B cell (primary cell): ENCODE results near the gene BNC2. TPM values are rescaled to one million over a fixed set of nuclear protein-coding genes. Genes with fewer than 3 reads are reported as not detected.

ENCODE experiments used
- ATAC-seq: fragments of 200-7000 bp; cut with Tn5 transposase; one replicate; pipeline ENCODE4 v1.10.0; 2021; ENCODE audit warnings: low read depth, mild to moderate bottlenecking, moderate number of reproducible peaks, moderate library complexity
- CTCF ChIA-PET: fragments of 350-600 bp; sonication (Branson Sonifier 250); formaldehyde crosslinking; loops from one replicate; lab custom pipeline; 2021; ENCODE audit warnings: antibody characterized with exemption, inconsistent platforms; lab: Charles Lee
- POLR2A ChIA-PET: fragments of 350-600 bp; sonication (Branson Sonifier 250); formaldehyde crosslinking; loops from one replicate; lab custom pipeline; 2021; ENCODE audit warnings: antibody characterized with exemption; lab: Charles Lee
- DNase-seq: peaks from one replicate; pipeline ENCODE4 v3.0.0; 2013
- H2AFZ ChIP-seq: 2 replicates; pipeline ENCODE4 v1.6.1; 2012; ENCODE audit warnings: mild to moderate bottlenecking, low read depth, low read length; ENCODE audit not compliant: insufficient read depth, poor library complexity, severe bottlenecking
- H3K27ac ChIP-seq, 2 donors: 1 replicate in 1 of 2; 2 replicates in 1 of 2; pipeline ENCODE4 v1.5.1; 2012 to 2013; ENCODE audit warnings: low read length in 2 of 2, mild to moderate bottlenecking in 2 of 2, moderate library complexity in 1 of 2
- H3K27me3 ChIP-seq, 4 experiments: fragments of 200-600 bp in 1 of 4; sonication (generic) in 1 of 4; replicated peaks in 1 of 4; 1 replicate in 2 of 4; 2 replicates in 2 of 4; pipeline versions ENCODE4 v1.6.1 to v1.7.0; 2013 to 2016; ENCODE audit warnings: low read length in 3 of 4, mild to moderate bottlenecking in 2 of 4, mixed read lengths in 1 of 4, moderate library complexity in 1 of 4; ENCODE audit not compliant: insufficient read depth in 4 of 4, control insufficient read depth in 3 of 4; ENCODE audit errors: control extremely low read depth in 1 of 4
- H3K36me3 ChIP-seq, 2 experiments: replicated peaks in 1 of 2; 1 replicate in 1 of 2; 2 replicates in 1 of 2; pipeline versions ENCODE4 v1.6.1 to v1.7.1; 2013; ENCODE audit warnings: low read length in 1 of 2; ENCODE audit not compliant: insufficient read depth in 2 of 2, control insufficient read depth in 1 of 2; ENCODE audit errors: control extremely low read depth in 1 of 2, extremely low read depth in 1 of 2
- H3K4me1 ChIP-seq, 2 donors: fragments of 200-600 bp in 1 of 2; sonication (generic) in 1 of 2; 1 replicate in 1 of 2; 2 replicates in 1 of 2; pipeline versions ENCODE4 v1.5.1 to v1.6.1; 2013 to 2017; ENCODE audit warnings: low read length in 2 of 2; ENCODE audit not compliant: control insufficient read depth in 2 of 2, insufficient read depth in 2 of 2
- H3K4me2 ChIP-seq: replicated peaks from 2 replicates; pipeline ENCODE3; 2012; ENCODE audit warnings: mild to moderate bottlenecking, low read depth, low read length; ENCODE audit not compliant: poor library complexity, severe bottlenecking
- H3K4me3 ChIP-seq, 5 experiments: fragments of 200-600 bp in 1 of 5; sonication (generic) in 1 of 5; 1 replicate in 3 of 5; 2 replicates in 2 of 5; pipeline versions ENCODE4 v1.5.1 to v1.7.0; 2011 to 2016; ENCODE audit warnings: low read length in 4 of 5, mild to moderate bottlenecking in 4 of 5, low read depth in 2 of 5, control low read depth in 1 of 5, moderate library complexity in 1 of 5; ENCODE audit not compliant: insufficient read depth in 1 of 5; ENCODE audit errors: control extremely low read depth in 1 of 5, extremely low read depth in 1 of 5
- H3K79me2 ChIP-seq: fragments of 200-600 bp; sonication (generic); one replicate; pipeline ENCODE4 v1.6.0; 2016; ENCODE audit warnings: low read length; ENCODE audit not compliant: control insufficient read depth, insufficient read depth
- H3K9ac ChIP-seq: fragments of 200-600 bp; sonication (generic); 2 replicates; pipeline ENCODE4 v1.6.1; 2017; ENCODE audit warnings: mild to moderate bottlenecking, low read length, moderate library complexity
- H3K9me3 ChIP-seq, 3 donors: one replicate each; pipeline versions ENCODE4 v1.6.1 to v1.7.1; 2013; ENCODE audit warnings: low read length in 2 of 3; ENCODE audit not compliant: control insufficient read depth in 2 of 3, insufficient read depth in 1 of 3; ENCODE audit errors: control extremely low read depth in 1 of 3
- H4K20me1 ChIP-seq: 2 replicates; pipeline ENCODE4 v1.6.0; 2012; ENCODE audit warnings: mild to moderate bottlenecking, low read length; ENCODE audit not compliant: insufficient read depth, control insufficient read depth, poor library complexity, severe bottlenecking
- H3K27ac Mint-ChIP-seq: one replicate; pipeline ENCODE4 v1.8.0; 2021; ENCODE audit warnings: mixed read lengths
- H3K27me3 Mint-ChIP-seq: one replicate; pipeline ENCODE4 v1.8.0; 2021; ENCODE audit warnings: mixed read lengths
- H3K4me1 Mint-ChIP-seq: one replicate; pipeline ENCODE4 v1.8.0; 2021; ENCODE audit warnings: mixed read lengths
- H3K4me3 Mint-ChIP-seq: one replicate; pipeline ENCODE4 v1.8.0; 2021; ENCODE audit warnings: mixed read lengths
- H3K9me3 Mint-ChIP-seq: one replicate; pipeline ENCODE4 v1.8.0; 2022; ENCODE audit warnings: mixed read lengths; ENCODE audit not compliant: insufficient read depth
- CTCF ChIP-seq: fragments of 200-600 bp; IDR thresholded peaks from one replicate; pipeline ENCODE4 v1.8.0; 2022; ENCODE audit warnings: antibody characterized with exemption, mild to moderate bottlenecking
- EZH2 ChIP-seq: IDR thresholded peaks from 2 replicates; pipeline ENCODE4 v1.6.1; 2012; ENCODE audit warnings: borderline replicate concordance, low read depth, mild to moderate bottlenecking, moderate library complexity, low read length; ENCODE audit not compliant: insufficient read depth, poor library complexity, severe bottlenecking
- WGBS: methylation state at CpG from one replicate; pipeline ENCODE4 v1.1.5; 2013; ENCODE audit warnings: missing lambda C conversion rate; ENCODE audit not compliant: insufficient coverage; 5-methylcytosine and 5-hydroxymethylcytosine counted together
- intact Hi-C: fragments of 100-400 bp; cut with micrococcal nuclease; formaldehyde crosslinking; loops from one replicate; pipeline ENCODE4 v1.10.0; 2022
- polyA plus RNA-seq: library from polyadenylated mRNA; depleted of rRNA; stranded (reverse); fragments of >200 nt; gene quantifications from 2 replicates; pipeline ENCODE4 v1.2.3, GENCODE V29; 2012
- total RNA-seq, 2 donors: library from RNA; stranded (reverse); fragments of 120-200 nt in 1 of 2; gene quantifications; 1 replicate in 1 of 2; 2 replicates in 1 of 2; pipeline versions ENCODE4 v1.2.3 to v1.2.4, GENCODE V29; 2013 to 2022

The BNC2 gene
- total and polyA plus RNA-seq, 2 donors (not counting 1 experiment from before 2014, with no cell fraction given), result 0.01 TPM; not detected in 1

DNA sequence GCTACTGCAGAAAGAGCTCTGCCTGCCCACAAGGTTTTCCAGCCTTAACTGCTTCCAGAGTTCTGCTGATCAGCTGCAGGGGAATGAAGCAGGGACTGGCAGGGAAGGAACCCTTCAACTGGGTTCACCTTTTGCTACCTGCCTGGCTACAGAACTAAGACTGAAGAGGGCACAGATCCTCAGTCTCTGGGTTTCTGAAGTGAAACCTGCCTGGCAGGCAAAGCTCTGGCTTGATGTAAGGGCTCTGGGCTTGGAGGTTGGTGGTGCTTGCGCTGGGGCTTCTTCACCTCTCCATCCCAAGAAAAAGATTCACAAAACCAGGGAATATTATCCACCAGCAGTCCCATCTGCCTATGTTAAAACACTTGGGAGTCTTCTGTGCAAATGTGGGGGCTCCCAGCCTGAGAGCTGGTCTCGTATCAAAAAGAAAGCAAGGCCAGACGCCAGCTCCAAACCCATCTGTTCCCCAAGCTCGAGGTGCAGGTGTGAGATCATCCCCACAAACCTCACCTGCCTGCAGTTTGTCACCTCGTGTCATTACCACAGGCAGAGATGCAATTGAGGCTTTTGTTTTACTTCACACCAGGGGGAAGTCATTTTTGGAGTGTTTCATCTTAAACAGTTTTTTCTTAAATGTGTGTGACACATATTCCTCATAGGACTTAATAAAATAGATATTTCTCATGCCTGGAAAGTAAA is 58.3 kb downstream of the BNC2 start:
- Histone ChIP-seq H3K4me3 (no peak overlapping the region), H3K9me3 (no peaks in the 10 kb centered on the region), H3K27me3 (no peaks in the 10 kb centered on the region), H2AFZ (no peak overlapping the region), H3K4me2 (no peak overlapping the region), H3K36me3 (no peaks in the 10 kb centered on the region), H3K27ac (no peak overlapping the region), H4K20me1 (no peaks in the 10 kb centered on the region), H3K79me2 (no peaks in the 10 kb centered on the region), H3K4me1 (no peaks in the 10 kb centered on the region), H3K9ac (no peak overlapping the region)
- Mint-ChIP-seq H3K9me3 (no peaks in the 10 kb centered on the region), H3K27me3 (no peaks in the 10 kb centered on the region), H3K27ac (no peak overlapping the region), H3K4me3 (no peak overlapping the region), H3K4me1 (no peaks in the 10 kb centered on the region)
- ChIA-PET POLR2A (no interaction called here), CTCF (no interaction called here)
- ATAC-seq (no peak), DNase-seq (no peak)
- intact Hi-C loops, result no loop called here
- WGBS, result 89% methylated on average over 1 of the region's 5 CpGs
- TF ChIP-seq EZH2 (no peak), CTCF (no peak)

GRCh38 chr9:16809912-16810610 is 60.4 kb downstream of the BNC2 start:
- Histone ChIP-seq H2AFZ (no peak overlapping the region), H3K9me3 (no peaks in the 10 kb centered on the region), H4K20me1 (no peaks in the 10 kb centered on the region), H3K4me2 (no peak overlapping the region), H3K36me3 (no peaks in the 10 kb centered on the region), H3K79me2 (no peaks in the 10 kb centered on the region), H3K27ac (no peak overlapping the region), H3K9ac (no peak overlapping the region), H3K27me3 (no peaks in the 10 kb centered on the region), H3K4me3 (no peak overlapping the region), H3K4me1 (no peaks in the 10 kb centered on the region)
- no peaks in the 10 kb centered on the region for H3K9me3 Mint-ChIP-seq
- POLR2A ChIA-PET, result no interaction called here
- H3K4me1 Mint-ChIP-seq, result no peaks in the 10 kb centered on the region
- TF ChIP-seq EZH2 (no peak), CTCF (no peak)
- ATAC-seq (no peak), DNase-seq (no peak)
- H3K4me3 Mint-ChIP-seq, result no peak overlapping the region
- CTCF ChIA-PET, result no interaction called here
- H3K27me3 Mint-ChIP-seq, result no peaks in the 10 kb centered on the region
- 95% methylated on average over 3 of the region's 4 CpGs for WGBS
- intact Hi-C loops, result no loop called here
- H3K27ac Mint-ChIP-seq, result no peak overlapping the region
